GM12892 (cell line): ENCODE measurements around the gene DHX30.

Experiments
- POLR2A ChIP-seq: IDR thresholded peaks from 2 replicates; pipeline ENCODE4 v1.6.1; 2011; ENCODE audit warnings: low read depth, low read length, control low read depth
- POLR2AphosphoS5 ChIP-seq: IDR thresholded peaks from 2 replicates; pipeline ENCODE4 v1.6.1; 2011; ENCODE audit warnings: low read depth, low read length, control low read depth
- TAF1 ChIP-seq: IDR thresholded peaks from 2 replicates; pipeline ENCODE4 v1.6.1; 2011; ENCODE audit warnings: low read depth, mild to moderate bottlenecking, control low read depth, low read length, borderline replicate concordance

DNA sequence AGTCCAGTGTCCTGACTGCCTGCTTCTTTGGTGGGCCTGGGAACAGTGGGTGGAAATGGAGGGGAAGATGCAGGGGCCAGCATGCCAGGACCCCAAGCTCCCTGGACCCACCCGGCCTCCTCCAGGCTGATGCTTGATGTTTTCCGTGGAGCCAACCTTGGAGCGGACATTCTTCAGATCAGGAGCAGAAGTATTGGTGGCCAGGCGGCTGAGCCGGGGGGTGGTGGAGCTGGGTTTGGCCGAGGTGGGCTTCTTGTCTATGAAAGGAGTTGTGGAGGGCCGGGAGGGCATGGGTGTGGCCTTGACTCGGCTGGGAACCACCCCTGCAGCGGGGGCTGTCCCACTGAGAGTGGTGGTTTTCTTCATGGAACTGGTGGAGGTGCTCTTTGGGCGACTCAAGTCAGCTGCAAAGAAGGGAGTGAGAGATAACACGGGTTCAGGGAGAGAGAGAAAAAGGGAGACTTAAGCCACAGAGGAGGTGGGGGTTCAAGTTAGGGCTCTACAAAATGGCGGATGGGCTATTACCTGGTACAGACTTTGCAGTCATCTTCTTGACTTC is 67.8 kb downstream of the DHX30 start:
- TF ChIP-seq POLR2AphosphoS5 (no peak), TAF1 (no peak), POLR2A (no peak)
